ENCODE results near the gene RAB3GAP1.
"Not testable (repeated sequence)": the region's sequence is repeated elsewhere in the genome, so short reads cannot be mapped to it uniquely, and the experiment has no call there.

- not testable (repeated sequence) for TF ChIP-seq EZH2 (IDR thresholded peaks at IDR 0.05; ENCODE audit: borderline replicate concordance, low read depth, low read length, severe bottlenecking); CTCF (IDR thresholded peaks at IDR 0.05; ENCODE audit: borderline replicate concordance, extremely low read depth, low read length, poor library complexity, severe bottlenecking)
Measured at GRCh38 chr2:135121658-135122039, 69.6 kb downstream of the RAB3GAP1 start.

Data from DND-41 (cell line).